HG02678 (cell line): ENCODE measurements around the gene DGKH.
"Not testable (repeated sequence)": the region's sequence is repeated elsewhere in the genome, so short reads cannot be mapped to it uniquely, and the experiment has no call there.

Experiments used
- ATAC-seq: cut with Tn5 transposase; IDR thresholded peaks from one replicate; pipeline ENCODE4 v1.9.1; 2021; ENCODE audit warnings: mild to moderate bottlenecking, moderate library complexity; ENCODE audit not compliant: unreplicated experiment

The DGKH gene

GRCh38 chr13:42223681-42224080, 175.2 kb downstream of the DGKH start:
- ATAC-seq: no peak

GRCh38 chr13:42225051-42225450, 176.6 kb downstream of the DGKH start:
- no peak for ATAC-seq

GRCh38 chr13:42226759-42227158, 178.3 kb downstream of the DGKH start:
- ATAC-seq: not testable (repeated sequence)

GRCh38 chr13:42228527-42228926, 180.1 kb downstream of the DGKH start:
- no peak for ATAC-seq

GRCh38 chr13:42229287-42229686, 180.8 kb downstream of the DGKH start:
- ATAC-seq: no peak

GRCh38 chr13:42232671-42233070, 184.2 kb downstream of the DGKH start:
- ATAC-seq: no peak

- no peak for ATAC-seq
Measured at GRCh38 chr13:42233726-42234125, 185.3 kb downstream of the DGKH start.

- ATAC-seq: no peak
Measured at GRCh38 chr13:42239161-42239560, 190.7 kb downstream of the DGKH start.

GRCh38 chr13:42239644-42240043, 191.2 kb downstream of the DGKH start:
- no peak for ATAC-seq

- no peak for ATAC-seq
Measured at GRCh38 chr13:42246541-42246940, 198.1 kb downstream of the DGKH start.

GRCh38 chr13:42247883-42248282, 199.4 kb downstream of the DGKH start:
- no peak for ATAC-seq

GRCh38 chr13:42255886-42256285, 207.4 kb downstream of the DGKH start:
- ATAC-seq: no peak

- no peak for ATAC-seq
Measured at GRCh38 chr13:42258747-42259146, 210.3 kb downstream of the DGKH start.

- no peak for ATAC-seq
Measured at GRCh38 chr13:42259515-42259914, 211.1 kb downstream of the DGKH start.

- no peak for ATAC-seq
Measured at GRCh38 chr13:42260903-42261654, 212.6 kb downstream of the DGKH start.

- no peak for ATAC-seq
Measured at GRCh38 chr13:42266473-42266872, 218.0 kb downstream of the DGKH start.

- no peak for ATAC-seq
Measured at GRCh38 chr13:42270160-42270856, 221.9 kb downstream of the DGKH start.

GRCh38 chr13:42270857-42271215, 222.4 kb downstream of the DGKH start:
- no peak for ATAC-seq

GRCh38 chr13:42271337-42272114, 223.1 kb downstream of the DGKH start:
- ATAC-seq: peak; percentile 84

GRCh38 chr13:42272115-42272803, 223.8 kb downstream of the DGKH start, which contains the start of gene AKAP11:
AKAP11 (plus strand) TSS chr13:42272152; CDS start chr13:42286349, 14,197 bp downstream.
- ATAC-seq: peak; percentile 21

GRCh38 chr13:42272804-42273175, 224.3 kb downstream of the DGKH start:
- no peak for ATAC-seq
